Activated naive CD4-positive, alpha-beta T cell treated with Interleukin-2 at 50 U/mL for 16 hours (primary cell): ENCODE measurements around the gene DBF4B.

ENCODE experiments used
- DNase-seq: peaks from one replicate; pipeline ENCODE4 v3.0.0-alpha.2; 2020

DBF4B gene

DNA sequence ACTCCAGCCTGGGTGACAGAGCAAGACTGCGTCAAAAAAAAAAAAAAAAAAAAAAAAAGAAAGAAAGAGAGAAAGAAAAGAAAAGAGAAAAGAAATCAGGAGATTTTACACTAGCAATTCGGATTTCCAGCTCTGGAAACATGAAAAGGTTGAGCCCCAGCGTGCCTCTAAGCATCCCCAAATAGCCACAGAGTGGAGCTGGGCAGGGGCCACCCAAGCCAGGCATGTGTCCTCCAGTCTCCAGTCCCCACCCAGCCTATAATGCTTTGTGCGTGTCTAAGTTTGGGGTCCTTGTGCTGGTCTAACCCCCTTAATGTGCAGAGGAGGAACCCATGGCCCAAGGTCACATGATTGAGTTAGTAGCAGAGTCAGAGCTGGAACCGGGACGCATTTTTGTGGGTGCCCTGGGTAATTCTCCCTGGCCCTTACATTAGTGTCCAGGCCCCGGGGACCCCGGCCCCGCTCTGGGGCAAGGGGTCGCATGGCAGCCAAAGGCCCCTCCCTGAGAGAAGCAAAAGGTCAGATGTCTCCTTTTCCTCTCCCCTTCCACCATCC is 70.3 kb downstream of the DBF4B start:
- DNase-seq: no peak

GRCh38 chr17:44779211-44780025 is 71.0 kb downstream of the DBF4B start:
- DNase-seq: peak; percentile 87

DNA sequence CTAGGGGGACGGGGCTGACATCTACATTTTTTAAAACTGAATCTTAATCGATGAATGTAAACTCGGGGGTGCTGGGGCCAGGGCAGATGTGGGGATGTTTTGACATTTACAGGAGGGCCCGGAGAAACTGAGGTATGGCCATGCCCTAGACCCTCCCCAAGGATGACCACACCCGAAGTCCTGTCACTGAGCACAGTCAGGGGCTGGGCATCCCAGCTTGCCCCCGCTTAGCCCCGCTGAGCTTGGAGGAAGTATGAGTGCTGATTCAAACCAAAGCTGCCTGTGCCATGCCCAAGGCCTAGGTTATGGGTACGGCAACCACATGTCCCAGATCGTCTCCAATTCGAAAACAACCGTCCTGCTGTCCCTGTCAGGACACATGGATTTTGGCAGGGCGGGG is 71.7 kb downstream of the DBF4B start:
- no peak for DNase-seq

GRCh38 chr17:44780845-44781480 is 72.5 kb downstream of the DBF4B start:
- no peak for DNase-seq

- no peak for DNase-seq
Measured at GRCh38 chr17:44781551-44782325, 73.3 kb downstream of the DBF4B start.

DNA sequence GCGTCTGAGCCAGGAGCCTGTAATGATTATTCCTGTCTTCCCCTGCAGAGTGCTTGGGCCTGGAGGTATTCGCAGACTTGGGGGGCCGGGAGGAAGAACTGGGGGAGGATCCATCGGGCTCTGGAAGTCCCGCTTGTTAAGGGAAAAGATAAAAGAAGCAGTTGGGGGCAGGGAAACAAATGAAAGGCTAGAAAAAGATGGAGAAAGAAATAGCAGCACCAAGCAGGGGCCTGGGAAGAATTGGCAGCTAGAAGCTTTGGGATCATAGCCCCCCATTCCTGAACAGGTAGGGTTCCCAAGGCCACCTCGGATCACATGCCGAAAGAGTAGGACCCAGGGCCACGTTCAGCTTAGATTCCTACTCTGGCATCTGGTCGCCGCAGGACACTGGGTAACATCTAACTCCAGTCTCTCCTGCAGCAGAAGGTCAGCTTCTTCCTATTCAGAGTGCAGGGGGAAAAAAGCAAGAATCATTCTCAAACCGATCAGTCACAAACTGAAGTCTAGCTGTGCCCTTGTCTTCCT is 73.9 kb downstream of the DBF4B start:
- DNase-seq: no peak

GRCh38 chr17:44785921-44786320 is 77.5 kb downstream of the DBF4B start:
- no peak for DNase-seq

GRCh38 chr17:44786551-44787081 is 78.2 kb downstream of the DBF4B start:
- DNase-seq: no peak

- DNase-seq: no peak
Measured at GRCh38 chr17:44787271-44787940, 78.9 kb downstream of the DBF4B start.

GRCh38 chr17:44788139-44788538 is 79.7 kb downstream of the DBF4B start:
- no peak for DNase-seq

DNA sequence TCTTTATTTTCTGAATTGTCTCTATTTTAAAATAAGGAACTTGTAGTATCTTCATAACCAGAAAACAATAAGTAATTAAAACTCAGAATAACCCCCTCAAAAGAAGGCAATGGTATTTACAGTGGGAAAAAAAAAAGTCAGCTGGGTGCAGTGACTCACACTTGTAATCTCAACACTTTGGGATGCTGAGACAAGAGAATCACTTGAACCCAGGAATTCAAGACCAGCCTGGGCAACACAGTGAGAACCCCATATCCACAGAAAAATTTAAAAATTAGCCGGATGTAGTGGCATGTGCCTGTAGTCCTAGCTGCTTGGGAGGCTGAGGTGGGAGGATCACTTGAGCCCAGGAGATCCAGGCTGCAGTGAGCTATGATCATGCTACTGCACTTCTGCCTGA is 83.8 kb downstream of the DBF4B start:
- DNase-seq: no peak

- DNase-seq: no peak
Measured at GRCh38 chr17:44793885-44794842, 85.7 kb downstream of the DBF4B start.

DNA sequence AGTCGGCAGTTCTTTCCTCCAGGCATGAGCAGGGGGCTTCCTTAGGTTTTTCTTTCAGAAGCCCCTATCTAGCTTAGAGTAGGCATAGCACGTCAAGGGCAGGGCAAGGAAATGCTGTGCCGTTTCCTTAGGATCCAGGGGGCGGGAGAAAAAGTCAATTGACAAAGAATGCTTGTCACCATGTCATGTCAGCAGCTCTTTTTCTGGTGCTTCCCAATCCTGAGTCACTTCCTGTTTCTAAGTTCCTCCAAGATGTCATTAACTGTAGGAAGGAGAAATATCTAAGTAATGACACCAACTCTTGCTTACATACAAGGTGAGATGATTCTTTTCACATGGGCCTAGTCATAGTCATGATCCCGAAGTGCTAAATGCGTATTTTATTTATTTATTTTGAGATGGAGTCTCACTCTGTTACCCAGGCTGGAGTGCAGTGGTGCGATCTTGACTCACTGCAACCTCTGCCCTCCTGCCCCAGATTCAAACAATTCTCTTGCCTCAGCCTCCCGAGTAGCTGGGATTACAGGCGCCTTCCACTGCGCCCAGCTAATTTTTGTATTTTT is 86.5 kb downstream of the DBF4B start:
- no peak for DNase-seq

- no peak for DNase-seq
Measured at GRCh38 chr17:44795421-44795820, 87.0 kb downstream of the DBF4B start.

GRCh38 chr17:44795928-44796327 is 87.5 kb downstream of the DBF4B start:
- DNase-seq: no peak

DNA sequence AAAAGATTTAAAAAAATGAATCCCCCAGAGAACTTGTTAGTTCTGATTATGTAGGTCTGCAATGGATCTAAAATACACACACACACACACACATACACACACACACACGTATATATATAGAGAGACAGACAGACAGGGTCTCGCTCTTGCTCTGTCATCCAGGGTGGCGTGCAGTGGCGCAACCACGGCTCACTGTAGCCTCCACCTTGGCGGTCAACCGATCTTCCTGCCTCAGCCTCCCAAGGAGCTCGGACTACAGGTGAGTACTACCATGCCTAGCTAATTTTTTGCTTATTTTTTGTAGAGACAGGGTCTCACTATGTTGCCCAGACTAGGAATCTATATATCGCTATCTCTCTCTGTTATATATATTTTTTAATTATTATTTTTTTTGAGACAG is 88.3 kb downstream of the DBF4B start:
- no peak for DNase-seq

GRCh38 chr17:44797802-44798201 is 89.3 kb downstream of the DBF4B start:
- DNase-seq: no peak

DNA sequence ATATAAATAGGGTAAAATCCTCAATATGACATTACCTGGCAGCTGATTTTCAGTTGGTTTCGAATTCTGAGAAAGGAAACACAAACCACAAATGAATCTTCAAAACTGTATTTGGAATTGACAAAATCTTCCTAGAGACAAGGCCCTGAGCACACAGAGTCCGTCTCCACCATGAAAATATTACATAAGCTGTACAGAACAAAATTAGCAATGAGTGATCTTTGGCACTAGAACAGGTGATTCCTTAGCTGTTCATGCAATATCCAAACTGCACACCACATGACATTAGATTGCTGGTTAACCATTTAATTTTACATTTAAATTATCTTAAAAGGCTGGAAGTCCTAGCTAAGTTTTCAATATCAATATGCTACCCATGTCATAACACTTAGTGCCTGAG is 89.9 kb downstream of the DBF4B start:
- DNase-seq: no peak
